RPMI7951 (cell line): ENCODE measurements around the gene CLEC14A. TPM values are rescaled to one million over a fixed set of nuclear protein-coding genes. Genes with fewer than 3 reads are reported as not detected.
A peak's percentile ranks its signal among the peaks of the same experiment; 100 is the strongest.

Experiments
- DNase-seq: peaks from one replicate; pipeline ENCODE4 v3.0.0-alpha.2; 2012; ENCODE audit warnings: low read depth
- total RNA-seq: library from RNA; depleted of rRNA; stranded (reverse); fragments of >200 nt; shearing (Covaris generic); gene quantifications from 2 replicates; pipeline ENCODE4 v1.2.3, GENCODE V29; 2014

The CLEC14A gene
- total RNA-seq, 1 experiment from 2014 or later, result not detected

DNA sequence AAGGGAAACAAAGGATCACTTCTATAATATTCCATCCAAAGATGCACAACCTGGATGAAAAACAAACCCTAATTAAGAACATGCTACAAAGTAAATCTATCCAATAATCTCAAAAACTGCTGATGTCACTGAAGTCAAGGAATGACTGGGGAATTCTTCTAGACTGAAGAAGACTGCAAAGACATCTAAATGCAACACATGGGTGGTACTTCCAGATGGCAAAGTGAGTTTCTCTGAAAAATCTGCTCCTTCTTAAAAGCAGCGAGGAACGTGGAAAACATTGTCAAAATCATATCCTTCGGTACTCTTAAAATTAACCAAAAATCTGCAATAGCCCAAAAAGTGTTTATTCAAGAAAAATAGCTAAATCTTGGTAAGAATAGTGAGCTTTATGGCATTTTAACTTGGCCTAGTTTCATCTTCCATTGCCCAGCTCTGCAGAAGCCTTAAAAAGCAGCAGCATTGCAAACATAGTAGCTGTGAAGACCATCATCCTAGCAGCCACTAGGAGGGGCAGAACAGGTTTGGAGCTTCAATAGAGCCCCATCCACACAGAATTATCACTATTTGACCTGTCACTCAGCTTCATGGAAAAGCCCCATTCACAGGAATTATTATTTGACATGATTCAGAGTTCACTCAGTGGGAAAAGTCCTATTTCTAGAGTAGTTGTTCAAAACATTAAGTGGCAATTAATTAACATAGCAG is 7.4 kb downstream of the CLEC14A start:
- no peak for DNase-seq

DNA sequence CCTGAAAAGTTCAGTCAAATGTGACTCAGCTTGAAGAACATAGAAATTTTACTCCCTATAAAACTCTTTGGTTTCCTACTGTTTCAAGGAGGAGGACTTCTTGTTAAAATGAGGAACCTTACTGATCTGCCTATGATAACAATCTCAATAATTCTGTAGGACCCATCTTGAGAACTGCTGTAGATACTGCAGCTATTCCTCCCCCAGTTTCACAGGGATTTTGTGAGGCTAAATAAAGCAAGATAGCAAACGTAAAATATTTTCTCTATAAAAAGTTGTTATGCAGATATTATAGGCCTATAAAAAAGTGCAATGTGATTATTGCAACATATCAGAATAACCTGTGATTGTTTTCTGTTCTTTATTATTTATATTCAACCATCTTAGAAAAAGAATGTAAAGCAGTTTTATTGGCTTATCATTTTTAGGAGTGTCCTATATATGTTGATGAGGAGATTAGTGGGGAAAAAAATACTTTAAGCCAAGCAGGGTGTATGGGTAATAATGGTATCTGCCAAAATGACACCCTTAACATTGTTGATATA is 12.1 kb downstream of the CLEC14A start:
- DNase-seq, result no peak

DNA sequence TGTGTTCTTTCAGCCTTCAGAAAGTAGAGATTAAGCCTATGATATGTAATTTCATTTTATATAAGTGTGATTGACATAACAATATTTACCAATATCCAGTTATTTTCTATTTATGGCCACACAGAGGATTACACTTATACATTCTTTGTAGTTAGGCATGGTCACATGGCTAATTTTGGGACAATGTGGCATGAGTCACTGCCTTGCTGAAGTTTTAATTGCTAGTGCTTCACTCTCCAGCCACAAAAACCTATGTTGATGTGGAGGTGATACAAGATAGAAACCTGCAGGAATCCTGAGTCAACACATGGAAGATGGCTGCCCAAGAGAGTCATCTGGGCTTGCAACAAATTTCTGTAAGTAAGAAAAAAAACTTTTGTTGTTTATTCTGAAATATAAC is 17.0 kb downstream of the CLEC14A start:
- no peak for DNase-seq

DNA sequence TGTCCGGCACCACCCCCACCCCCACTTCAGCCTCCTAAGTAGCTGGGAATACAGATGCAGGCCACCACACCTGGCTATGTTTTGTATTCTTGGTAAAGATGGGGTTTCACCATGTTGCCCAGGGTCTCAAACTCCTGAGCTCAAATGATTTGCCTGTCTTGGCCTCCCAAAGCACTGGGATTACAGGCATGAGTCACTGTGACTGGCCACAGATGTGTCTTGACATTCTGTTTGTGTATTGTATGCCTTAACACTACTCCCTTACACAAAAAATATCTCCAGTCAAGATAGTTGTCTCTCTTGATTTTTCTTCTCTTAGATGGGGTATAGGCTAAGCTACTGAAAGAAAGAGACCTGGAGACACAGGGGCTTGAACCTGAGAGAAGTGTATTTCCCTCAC is 17.6 kb downstream of the CLEC14A start:
- no peak for DNase-seq

DNA sequence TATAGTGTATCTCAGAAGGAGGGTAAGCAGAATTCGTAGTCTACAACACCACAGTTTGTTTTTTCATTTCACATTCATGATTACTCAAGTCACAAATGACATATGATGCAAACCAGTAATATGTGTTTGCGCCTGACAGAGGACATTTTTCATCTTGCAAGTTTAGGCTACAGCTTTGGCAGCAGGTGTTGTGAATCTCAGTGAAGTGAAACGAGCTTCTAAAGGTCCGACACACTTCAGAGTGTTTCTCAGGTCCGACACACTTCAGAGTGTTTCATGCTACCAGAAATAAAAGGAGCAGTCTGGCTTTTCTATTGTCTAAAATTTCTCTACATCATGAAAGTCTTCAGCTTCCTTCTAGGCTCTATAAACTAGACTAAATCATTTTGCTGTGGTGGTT is 22.7 kb downstream of the CLEC14A start:
- no peak for DNase-seq

DNA sequence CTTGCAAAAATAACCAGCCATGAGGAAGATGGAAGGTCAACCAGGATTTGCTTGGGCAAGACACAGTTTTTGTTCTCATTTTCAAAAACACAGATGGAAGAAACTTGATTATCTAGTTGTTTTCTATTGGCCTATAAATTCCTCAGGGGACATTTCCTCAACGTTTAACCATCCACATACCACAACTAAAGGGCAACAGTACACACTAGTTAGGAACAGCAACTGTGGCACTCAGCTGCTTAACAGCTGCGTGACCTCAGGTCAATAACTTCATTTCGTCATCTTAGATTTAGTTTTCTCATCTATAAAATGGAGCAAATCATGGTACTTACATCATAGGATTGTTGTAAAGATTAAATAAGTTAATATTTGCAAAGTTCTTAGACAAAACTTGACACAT is 29.5 kb downstream of the CLEC14A start:
- no peak for DNase-seq

DNA sequence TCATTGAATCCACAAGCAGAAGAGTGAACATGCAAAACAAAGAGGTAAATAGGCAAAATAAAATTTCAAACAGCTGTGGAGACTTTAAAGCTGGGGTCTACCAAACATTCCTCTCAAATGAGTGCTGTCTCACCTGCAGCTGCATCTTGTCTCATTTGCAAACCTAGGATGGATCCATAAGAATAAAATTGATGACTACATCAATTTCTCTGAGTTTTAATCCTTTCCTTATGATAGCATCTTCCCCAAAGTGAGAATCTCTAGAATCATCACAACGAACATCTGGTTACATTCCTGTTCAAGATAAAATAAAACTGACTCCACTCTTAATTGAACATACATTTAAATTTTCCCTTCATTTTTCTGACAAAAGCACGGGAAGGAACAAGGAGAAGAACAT is 29.9 kb downstream of the CLEC14A start:
- DNase-seq, result no peak

DNA sequence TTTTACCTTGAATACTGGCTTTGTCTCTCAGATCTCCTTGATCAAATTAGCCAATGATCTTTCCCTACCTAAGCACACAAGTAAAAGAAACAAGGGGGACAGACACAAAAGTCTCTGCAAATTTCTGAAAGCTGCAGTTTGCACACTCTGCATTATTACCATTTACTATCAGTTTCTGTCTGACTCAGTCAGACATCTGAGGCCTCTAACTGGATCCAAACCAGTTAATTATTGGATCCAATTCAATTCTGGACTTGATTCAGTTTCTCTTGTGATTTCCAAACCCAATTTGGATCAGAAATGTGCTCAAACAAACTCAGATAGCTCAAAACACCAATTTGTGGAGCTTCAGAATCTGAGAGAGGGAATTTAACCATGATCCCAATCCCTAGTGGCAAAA is 31.6 kb downstream of the CLEC14A start:
- DNase-seq, result no peak

DNA sequence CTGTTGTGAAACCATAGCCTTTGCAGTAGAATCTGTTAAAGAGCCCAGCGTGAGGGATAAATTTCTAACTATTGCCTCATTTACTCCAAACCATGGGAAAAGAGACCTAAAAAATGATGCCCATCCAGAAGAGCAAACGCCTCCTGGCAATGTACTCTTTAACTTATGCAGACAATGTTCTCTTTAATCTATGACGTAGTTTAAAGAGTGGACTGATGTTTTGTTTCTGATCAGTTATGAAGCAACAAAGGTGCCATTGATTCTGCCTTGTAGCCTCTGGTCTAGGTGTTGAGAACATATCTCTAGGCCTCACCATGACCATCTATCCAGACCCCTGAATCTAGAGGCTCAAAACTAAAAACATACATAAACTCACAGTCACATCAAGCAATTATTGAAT is 34.8 kb downstream of the CLEC14A start:
- DNase-seq, result no peak

DNA sequence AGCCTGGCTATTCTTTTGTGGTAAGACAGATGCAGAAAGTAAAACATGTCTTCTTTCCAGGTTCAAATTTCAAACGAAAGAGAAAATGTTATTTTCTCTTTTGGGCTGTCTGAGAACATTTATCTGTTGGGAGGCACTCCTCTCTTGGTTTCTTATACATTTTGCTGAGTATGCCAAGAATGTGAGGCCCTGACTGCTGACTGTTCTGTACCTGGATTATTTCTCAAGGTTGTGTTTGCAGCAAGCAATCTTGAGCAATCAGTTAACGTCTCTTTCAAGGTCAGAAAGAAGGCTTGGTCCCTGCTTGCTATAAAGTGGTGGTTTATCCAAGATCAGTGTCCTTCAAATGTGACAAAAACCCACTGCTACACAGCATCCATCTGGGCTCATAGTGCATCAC is 38.3 kb downstream of the CLEC14A start:
- no peak for DNase-seq

DNA sequence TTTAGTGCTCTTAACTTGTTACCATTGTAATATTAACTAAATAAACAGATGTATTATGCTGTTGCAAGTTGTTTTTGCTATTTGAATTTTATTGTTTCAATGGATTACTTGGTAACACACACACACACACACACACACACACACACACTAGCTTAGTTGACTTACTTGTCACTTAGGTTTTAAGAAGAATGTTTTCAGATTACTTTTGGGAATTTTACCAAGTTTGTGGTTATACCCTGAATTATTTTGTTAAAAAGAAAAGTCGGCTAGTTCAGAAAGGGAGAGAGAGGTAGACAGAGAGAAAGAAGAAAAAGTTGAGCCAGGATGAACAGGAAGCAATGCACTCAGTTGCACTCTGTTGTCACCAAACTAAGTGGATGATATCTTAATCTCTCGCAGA is 42.9 kb downstream of the CLEC14A start:
- DNase-seq, result no peak

DNA sequence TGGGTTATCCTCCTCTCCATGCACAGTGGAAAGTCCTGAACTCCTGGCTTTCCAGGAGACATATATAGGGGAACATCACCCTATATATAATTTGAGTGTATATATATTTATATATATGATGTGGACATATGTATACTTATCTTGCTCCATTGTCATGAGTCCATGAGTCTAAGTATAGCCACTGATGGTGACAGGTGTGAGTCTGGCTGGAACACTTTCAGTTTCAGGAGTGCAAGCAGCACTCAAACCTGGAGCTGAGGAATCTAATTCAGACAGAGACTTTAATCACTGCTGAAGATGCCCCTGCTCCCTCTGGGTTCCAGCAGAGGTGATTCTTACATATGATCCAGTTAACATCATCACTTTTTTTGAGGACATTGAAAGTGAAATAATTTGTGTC is 43.8 kb downstream of the CLEC14A start:
- DNase-seq, result no peak

DNA sequence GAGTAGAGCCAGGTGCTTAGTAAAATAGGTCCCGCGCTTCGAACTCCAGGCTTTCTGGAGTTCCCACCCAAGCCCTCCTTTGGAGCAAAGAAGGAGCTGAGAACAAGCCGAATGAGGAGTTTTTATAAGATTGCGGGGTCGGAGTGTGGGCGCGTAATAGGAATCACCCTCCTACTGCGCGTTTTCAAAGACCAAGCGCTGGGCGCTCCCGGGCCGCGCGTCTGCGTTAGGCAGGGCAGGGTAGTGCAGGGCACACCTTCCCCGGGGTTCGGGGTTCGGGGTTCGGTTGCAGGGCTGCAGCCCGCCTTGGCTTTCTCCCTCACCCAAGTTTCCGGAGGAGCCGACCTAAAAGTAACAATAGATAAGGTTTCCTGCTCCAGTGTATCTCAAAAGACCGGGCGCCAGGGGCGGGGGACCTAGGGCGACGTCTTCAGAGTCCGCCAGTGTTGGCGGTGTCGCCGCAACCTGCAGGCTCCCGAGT is 44.6 kb downstream of the CLEC14A start:
- no peak for DNase-seq

DNA sequence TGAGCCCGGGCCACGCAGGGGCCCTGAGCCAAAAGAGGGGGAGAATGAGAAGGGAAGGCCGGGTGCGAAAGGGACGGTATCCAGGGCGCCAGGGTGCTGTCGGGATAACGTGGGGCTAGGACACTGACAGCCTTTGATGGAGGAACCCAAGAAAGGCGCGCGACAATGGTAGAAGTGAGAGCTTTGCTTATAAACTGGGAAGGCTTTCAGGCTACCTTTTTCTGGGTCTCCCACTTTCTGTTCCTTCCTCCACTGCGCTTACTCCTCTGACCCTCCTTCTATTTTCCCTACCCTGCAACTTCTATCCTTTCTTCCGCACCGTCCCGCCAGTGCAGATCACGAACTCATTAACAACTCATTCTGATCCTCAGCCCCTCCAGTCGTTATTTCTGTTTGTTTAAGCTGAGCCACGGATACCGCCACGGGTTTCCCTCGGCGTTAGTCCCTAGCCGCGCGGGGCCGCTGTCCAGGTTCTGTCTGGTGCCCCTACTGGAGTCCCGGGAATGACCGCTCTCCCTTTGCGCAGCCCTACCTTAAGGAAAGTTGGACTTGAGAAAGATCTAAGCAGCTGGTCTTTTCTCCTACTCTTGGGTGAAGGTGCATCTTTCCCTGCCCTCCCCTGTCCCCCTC is 45.2 kb downstream of the CLEC14A start:
- no peak for DNase-seq

DNA sequence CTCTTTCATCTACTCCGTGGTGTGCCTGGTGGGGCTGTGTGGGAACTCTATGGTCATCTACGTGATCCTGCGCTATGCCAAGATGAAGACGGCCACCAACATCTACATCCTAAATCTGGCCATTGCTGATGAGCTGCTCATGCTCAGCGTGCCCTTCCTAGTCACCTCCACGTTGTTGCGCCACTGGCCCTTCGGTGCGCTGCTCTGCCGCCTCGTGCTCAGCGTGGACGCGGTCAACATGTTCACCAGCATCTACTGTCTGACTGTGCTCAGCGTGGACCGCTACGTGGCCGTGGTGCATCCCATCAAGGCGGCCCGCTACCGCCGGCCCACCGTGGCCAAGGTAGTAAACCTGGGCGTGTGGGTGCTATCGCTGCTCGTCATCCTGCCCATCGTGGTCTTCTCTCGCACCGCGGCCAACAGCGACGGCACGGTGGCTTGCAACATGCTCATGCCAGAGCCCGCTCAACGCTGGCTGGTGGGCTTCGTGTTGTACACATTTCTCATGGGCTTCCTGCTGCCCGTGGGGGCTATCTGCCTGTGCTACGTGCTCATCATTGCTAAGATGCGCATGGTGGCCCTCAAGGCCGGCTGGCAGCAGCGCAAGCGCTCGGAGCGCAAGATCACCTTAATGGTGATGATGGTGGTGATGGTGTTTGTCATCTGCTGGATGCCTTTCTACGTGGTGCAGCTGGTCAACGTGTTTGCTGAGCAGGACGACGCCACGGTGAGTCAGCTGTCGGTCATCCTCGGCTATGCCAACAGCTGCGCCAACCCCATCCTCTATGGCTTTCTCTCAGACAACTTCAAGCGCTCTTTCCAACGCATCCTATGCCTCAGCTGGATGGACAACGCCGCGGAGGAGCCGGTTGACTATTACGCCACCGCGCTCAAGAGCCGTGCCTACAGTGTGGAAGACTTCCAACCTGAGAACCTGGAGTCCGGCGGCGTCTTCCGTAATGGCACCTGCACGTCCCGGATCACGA is 46.0 kb downstream of the CLEC14A start:
- peak; percentile 20 for DNase-seq

DNA sequence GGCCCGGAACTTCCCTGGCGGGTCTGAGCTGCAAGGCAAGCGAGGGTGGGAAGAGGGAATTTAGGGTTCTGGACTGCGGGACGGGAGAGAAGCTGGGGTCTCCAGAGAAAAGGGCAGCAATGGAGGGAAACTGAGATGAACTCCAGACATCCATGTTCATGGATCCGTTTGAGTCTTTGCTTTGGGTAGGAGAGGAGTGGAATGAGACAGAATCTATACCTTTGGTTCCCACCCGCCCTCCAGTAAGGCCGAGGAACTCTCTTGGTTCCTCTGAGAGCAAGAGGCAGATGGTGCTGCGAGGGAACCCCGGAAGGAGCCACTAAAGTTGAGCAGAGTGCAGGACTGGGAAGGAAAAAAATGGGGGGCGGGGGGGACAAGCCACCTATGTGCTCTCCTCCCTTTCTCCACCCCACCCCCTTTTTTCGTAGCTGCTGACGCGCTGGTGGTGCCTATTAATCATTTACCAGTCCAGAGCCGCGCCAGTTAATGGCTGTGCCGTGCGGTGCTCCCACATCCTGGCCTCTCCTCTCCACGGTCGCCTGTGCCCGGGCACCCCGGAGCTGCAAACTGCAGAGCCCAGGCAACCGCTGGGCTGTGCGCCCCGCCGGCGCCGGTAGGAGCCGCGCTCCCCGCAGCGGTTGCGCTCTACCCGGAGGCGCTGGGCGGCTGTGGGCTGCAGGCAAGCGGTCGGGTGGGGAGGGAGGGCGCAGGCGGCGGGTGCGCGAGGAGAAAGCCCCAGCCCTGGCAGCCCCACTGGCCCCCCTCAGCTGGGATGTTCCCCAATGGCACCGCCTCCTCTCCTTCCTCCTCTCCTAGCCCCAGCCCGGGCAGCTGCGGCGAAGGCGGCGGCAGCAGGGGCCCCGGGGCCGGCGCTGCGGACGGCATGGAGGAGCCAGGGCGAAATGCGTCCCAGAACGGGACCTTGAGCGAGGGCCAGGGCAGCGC is 47.0 kb downstream of the CLEC14A start:
- DNase-seq, result no peak

DNA sequence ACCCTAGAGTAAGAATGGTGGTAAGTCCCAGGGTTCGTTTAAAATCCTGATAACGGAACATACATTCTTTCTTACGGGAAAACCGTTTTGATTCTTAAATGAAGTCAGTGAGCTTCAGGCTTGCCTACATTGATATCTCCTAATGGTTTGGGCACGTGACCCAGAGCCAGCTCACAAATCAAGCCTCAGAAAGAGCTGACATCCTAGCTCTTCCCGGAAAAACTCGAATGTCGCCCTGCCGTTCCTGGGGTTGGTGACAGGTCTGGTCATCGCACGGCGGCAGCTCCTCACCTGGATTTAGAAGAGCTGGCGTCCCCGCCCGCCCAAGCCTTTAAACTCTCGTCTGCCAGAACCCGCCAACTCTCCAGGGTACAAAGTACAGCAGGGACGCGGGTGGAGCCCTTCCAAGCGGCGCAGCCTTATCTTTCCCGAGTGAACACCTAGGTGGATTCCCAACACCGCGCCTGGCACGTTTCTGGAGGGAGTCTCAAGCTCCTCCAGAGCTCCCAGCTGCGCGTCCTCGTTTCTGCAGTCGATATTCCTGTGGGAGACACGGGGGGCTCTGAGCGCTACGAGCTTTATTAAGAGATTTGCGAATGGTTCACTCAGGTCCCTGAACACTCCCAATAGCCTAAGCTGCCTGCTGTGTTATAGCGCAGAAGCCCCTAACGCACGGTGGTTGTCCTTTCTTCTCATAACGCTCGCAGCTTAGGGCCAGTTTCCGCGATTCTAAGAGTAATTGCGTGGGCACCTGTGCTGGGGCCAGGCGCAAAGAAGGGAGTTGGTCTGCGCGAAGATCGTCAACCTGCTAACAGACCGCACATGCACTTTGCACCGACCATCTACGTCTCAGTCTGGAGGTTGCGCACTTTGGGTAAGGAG is 47.9 kb downstream of the CLEC14A start, which contains the start of gene SSTR1:
TSS of gene SSTR1 (plus strand) at position 169 of the 882 bp plus-strand sequence. CDS start 1,486 bp downstream, outside the sequence.
- DNase-seq, result no peak

DNA sequence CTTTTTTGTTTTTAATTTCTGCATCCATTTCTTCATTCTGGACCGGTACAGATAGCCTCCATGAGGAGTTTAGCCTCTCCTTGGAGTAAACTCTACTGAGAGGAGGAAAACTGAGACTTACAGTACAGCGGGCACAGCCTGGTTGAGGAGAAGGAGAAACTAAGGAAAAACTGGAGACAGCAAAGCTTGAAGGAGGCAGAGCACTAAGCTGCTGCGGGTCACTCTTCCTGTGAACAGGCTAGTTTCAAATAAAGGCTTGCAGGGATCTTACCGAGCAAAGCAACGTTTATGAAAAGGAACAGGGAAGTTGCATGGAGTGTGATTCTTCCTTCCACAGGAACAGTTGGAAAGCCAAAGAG is 48.5 kb downstream of the CLEC14A start:
- DNase-seq, result no peak

DNA sequence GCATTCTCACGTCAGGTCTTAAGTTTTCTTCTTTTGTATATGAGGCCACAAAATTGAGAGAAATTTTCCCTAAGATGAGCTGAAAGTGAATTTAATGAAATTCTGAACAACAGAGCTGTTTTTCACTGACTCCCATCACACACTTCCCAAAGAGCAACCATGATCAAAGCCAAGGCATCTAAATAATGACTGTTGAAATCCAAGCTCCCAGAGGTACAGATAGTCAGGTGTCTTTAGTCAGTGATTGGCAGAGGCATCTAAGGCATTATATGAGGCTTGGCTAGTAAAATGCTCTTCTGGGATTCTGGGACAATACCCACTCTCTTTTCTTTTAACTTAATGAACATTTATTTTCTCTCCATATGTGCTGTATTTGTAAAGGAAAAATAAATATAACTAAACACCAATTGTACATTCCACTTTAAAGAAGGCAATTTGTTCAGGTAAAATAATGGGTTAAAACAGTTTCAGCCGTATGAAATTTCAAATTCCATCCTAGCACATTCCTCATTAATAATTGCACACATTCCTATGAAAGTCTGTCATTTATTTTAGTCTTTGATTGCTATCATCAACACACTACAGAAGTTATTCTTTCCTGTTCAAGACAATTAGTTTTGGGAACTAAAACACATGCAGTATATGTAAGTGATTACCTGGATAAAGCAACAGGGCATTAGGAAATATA is 49.1 kb downstream of the CLEC14A start:
- no peak for DNase-seq
